GM19239 (cell line): ENCODE measurements around the gene KRT80.

Experiments used
- DNase-seq: peaks from one replicate; pipeline ENCODE4 v3.0.0; 2011; ENCODE audit warnings: low spot score; ENCODE audit not compliant: insufficient read length
- FAIRE-seq: peaks from 2 replicates; lab custom pipeline; 2011; peaks lifted over from hg19 to GRCh38; lab: Jason Lieb, UNC

KRT80 gene

DNA sequence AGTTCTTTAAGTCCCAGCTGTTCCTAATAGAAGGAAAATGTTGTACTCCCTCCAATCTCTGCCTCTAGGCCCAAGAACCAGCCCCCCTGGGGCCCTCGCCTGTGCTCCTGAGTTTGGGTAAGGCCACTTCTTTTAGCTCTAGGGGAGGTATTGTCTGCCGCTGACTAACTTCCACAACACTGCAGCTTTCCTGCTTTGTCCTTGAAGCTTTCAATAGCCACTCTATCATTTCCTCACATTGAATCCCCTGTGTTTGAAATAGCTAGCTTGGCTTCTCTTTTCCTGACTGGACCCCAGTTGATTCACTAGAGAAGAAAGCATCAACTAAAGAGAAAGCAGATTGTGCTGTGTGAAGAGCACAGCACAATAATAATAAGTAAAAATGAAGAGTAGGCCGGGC, 28.8 kb downstream of the KRT80 start:
- FAIRE-seq (no peak), DNase-seq (no peak)

DNA sequence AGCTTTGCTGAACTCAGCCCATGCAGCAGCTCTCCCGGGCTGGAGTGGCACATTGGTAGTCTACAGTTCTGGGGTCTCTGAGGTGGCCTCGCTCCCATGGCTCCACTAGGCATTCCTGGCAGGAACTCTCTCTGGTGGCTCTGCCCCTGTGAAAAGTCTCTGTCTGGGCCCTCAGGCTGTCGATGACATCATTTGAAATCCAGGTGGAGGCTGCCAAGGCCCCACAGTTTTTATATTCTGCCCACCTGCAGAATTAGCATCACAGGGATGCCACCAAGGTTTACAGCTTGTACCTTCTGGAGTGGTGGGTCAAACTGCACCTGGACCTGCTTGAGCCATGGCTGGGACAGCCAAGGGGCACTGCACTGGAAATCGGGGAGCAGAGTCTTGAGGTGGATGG, 31.6 kb downstream of the KRT80 start:
- no peak for FAIRE-seq

DNA sequence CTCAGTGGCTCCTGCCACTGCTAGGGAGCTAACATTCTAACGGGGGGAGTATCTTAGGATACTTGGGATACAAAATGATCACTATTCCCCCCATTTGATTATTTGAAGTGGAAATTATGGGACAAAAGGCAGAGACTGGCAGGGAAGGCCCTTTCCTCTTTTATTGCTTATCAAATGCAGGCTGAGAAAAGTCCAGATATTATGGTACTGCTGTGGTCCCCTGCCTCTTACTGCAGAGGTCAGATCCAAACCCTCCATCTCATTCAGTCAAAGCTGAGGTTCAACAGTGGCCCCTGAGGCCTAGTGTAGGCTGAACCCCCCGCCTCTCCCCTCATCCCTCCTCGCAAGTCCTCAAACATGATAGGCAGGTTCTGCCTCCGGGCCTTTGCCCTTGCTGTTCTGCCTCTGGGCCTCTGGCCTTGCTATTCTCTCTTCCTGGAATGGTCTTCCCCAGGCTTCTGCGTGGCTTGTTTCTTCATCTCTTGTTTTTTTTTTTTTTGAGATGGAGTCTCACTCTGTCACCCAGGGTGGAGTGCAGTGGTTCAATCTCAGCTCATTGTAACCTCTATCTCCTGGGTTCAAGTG, 34.2 kb downstream of the KRT80 start:
- FAIRE-seq: no peak
- DNase-seq: no peak

More for the DNA sequence above, 31.6 kb downstream of the KRT80 start:
- DNase-seq: no peak

DNA sequence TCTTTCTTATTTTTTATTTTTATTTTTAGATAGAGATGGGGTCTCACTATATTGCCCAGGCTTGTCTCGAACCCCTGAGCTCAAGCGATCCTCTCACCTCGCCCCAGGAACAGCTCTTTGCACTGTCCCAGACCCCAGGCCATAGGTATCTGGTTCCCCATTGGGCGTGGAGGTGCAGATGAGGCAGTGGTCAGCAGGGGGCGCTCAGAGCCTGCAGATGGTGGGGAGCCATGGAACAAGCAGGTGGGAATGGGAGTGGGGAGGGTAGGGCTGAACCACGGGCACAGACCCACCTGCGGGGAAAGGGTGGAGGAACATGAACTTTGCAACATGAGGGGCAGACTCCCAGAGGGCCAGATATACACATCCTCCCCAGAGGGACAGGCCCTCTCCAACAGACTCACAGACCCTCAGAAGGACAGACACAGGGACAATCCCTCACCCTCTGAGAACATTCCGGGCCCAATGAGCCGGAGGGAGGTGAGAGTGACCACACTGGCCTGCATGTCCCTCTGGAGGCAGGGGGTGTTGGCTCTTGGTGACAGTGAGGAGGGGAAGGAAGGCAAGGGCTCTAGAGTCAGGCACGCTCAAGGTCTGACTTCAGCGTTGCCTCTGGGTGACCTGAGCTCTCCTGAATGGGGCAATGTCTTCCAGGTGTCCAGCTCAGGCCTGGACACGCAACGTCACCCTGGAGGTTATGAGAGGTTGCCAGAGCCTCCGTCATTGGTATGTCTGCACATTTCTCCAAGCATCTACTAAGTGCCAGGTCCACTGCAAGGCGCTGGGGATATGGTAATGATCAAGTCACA, 34.9 kb downstream of the KRT80 start:
- DNase-seq: peak; percentile 73
- FAIRE-seq: peak; percentile 40

DNA sequence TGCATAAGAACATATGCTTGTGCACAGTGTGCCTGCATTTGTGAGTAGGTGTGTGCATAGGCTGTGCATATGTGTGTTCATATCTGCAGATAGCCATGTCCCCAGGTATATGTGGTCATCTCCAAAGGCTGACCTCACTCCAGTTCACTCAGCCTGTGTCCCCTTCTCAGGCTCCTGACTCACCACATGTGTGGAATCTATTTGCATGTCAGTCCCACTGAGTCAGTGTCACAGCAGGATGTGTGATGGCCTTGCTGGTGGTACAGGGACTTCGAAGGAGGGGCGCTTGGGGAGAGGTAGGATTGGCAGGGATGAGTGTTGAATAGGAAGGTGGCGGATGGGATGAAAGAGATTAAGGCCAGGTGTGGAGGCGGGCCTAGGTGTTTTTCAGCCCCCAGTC, 35.5 kb downstream of the KRT80 start:
- no peak for FAIRE-seq
- DNase-seq: no peak

DNA sequence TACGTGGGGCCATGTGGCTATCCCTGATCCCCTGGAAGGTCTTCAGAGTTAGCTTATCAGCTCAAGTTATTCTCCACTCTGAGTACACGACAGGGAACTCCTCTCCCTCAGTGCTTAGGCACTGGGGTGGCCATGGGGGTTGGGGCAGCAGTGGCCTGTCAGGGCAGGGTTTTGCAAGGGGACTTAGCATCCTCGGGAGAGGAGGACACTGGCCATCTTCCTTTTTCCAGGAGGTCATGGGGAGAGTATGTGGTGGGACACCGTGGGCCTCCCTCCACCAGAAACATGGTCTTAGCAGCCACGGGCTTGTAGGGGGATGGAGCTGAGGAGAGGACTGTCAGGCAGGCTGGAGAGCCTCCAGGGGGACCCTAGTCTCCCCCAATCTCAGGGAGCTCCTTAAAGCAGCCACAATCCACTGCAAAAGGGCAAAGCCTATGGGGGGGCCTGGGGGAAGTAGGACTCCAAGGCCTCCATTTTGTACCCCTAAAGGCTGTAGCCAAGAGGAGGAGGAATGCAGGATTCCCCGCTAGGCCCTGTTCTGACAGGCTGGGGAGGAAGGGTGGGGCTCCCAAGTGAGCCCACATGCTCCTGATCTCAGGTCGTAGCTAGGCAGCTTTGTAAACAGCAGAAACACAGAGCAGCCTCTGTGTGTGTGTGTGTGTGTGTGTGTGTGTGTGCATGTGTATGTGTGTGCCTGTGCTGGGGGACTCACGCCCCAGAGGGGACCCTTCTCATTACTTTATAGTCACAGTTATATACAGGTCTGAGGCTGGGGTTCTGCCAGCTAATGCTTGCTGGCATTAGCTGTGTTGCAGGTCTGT, 36.6 kb downstream of the KRT80 start:
- DNase-seq (no peak), FAIRE-seq (no peak)

DNA sequence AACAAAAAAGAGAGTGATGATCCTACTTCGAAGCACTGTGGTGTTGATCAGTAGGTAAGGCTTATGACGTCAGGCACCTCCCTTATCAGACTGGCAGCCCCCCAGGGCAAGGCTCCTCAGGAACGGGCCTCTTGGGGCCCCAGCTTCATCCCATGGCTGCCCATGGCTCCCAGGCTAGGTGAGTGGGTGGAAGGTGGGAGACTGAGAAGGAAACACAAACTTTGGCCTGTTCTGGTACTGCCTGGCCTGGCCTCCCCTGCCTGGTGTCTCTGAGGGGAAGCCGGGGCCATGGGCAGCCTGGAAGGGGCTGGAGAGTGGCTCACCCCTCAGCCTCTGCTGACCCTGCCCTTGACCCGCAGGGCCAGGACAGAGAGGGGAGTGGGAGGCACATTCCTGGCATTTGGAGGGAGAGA, 38.9 kb downstream of the KRT80 start:
- FAIRE-seq: no peak

DNA sequence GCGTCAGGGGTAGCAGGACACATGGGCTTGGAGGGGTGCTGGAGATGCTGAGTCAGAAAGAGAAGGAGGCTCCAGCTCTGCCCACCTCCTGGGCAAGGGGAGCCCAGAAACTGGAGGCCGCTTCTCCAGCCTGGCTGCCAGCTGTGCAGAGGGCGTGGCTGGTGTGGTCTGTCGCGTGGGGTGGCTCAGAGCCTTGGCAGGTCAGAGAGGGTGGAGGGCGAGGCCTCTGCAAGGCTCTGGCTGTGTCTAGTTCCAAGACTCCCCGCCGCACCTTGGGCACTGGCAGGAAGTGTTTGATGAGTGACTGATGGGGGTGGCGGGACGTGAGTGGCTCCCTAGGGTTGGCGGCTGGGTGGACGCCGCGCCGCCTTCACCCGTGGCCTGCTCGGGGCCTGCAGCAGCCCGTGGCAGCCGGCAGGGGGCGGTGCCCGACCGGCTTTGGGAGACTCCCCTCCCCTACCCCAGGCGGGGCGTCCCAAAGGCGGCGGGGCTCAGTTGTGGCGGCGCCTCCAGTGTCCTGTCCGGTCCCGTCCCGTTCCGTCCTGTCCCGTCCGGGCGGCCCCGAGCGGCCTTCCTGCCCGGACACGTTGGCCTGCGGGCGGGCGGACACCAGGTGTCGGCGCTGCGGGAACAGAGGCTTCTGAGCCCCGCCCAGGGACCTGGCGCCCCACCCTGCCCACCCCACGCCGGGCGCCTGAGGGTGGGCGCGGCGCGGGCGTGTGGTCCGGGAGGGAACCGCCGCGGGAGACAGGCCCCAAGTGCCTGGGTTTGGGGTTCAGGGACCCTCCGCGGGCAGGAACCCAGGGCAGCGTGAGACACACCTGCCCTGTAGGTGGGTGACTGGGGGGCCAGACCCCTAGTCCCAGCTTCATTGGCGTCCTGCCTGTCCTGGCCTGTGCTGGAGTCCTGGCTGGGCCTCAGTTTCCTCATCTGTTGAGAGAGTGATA, 39.7 kb downstream of the KRT80 start:
- no peak for FAIRE-seq

More for the DNA sequence above, 38.9 kb downstream of the KRT80 start:
- DNase-seq: no peak

DNA sequence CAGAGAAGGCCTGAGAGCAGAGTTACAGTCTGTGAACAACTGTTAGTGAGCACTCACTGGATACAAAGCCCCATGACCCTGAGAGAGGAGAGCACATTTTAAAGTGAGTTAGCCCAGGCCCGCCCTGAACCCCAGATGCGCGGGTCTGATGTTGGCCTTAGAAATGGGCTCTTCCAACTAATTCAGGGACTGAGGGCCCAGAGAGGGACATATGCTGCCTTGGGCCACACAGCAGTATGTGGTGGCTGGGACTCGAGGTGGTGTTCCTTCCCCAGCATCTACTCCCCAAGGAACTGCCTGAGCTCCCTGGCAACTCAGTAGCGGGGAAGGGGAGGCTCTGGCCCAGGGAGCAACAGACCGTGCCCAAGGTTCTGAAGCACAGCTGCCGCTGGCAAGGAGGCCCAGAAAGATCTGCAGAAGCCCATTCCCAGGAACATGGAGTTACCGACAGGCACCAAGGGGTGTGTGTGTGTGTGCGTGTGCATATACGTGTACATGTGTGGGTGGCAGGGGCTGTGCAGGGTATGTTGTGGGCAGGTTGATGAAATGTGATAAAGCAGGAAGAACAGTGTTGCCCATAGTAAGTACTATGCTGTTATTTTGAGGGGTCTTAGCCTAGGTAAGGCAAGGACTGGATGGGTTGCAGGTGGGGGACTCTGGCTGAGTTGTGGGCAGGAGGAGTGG, 40.5 kb downstream of the KRT80 start:
- no peak for FAIRE-seq
- DNase-seq: no peak

More for the DNA sequence above, 39.7 kb downstream of the KRT80 start:
- DNase-seq: peak; percentile 73

DNA sequence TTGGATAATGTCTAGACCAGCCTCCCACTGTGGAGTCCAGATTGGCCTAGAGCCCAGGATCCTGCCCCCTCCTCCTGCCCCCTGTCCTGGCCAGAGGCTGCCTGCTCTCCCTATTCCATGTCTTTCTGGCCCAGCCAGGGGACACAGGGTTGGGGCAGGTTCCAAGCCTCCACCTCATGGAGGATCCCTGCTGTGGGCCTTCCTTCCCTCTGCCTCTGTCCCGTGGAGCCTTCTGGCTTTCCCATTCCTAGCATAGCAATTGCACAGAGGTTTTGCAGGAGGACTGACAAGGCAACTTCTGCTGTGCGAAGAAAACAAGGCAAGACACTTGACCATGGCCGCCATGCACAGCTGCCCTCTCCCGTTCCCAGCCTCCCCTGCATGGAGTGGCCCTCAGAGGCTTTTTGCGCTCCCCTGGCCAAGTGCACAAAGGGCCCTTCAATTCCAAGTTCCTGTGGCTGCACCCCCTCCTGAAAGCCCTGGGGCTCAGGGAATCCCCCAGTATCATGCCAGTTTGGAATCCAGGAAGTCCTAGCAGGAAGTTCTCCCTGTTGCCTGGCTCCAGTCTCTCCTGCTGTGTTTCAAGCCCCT, 42.1 kb downstream of the KRT80 start:
- FAIRE-seq: no peak
- no peak for DNase-seq

DNA sequence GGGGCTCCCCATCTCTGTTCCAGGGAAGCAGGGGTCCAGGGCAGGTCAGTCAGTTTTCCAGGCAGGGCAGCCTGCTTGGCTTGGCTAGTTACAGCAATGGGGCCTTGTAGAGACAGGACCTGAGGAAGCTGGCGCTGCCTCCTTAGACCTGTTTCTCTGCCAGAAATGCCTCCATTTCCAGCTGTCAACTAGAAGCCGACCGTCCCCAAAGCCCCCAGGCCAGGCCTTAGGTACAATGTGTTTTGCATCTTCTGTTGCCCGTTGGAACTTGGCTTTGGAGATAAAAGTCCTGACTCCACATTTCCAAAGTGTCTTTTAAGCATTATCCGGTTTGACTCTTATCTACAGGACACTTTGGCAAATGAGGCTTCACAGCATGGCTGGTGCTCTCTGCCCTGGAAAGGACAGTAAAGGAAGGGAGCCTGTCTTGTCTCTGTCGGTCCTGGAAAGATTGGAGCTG, 42.6 kb downstream of the KRT80 start:
- FAIRE-seq (no peak), DNase-seq (no peak)

DNA sequence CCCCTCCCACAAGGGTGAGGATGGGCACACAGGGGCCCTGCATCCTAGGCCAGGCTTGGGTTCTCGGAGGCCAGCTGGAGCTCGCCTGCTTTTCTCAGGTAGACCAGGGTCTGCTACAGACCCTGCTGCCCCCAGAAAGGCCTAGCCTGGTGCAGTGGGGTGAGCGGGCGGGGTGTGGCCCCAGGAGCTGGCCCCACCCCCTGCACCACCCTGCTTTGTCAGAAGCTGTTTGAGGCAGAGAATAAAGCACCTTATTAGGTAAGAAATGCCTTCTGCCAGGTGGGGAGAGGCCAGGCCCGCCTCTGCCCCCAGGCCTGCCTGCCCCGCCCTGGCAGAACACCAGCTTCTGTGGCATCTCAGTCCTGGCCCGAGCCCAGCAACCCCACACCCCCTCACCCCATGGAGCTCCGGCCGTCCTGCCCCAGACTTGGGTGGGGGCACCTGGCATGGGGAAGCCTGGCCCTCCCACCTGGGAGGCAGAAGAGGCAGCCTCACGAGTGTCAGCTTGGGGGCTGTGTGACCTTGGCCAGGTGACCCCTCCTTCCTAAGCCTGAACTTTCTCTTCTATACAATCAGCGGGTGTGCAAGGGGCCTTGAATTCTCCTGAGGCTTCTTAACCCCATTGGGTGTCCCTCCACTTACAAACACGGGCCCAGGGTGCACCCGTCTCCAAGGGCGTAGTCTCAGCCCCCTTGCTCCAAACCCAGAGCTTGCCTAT, 43.2 kb downstream of the KRT80 start:
- DNase-seq: no peak
- FAIRE-seq: no peak

DNA sequence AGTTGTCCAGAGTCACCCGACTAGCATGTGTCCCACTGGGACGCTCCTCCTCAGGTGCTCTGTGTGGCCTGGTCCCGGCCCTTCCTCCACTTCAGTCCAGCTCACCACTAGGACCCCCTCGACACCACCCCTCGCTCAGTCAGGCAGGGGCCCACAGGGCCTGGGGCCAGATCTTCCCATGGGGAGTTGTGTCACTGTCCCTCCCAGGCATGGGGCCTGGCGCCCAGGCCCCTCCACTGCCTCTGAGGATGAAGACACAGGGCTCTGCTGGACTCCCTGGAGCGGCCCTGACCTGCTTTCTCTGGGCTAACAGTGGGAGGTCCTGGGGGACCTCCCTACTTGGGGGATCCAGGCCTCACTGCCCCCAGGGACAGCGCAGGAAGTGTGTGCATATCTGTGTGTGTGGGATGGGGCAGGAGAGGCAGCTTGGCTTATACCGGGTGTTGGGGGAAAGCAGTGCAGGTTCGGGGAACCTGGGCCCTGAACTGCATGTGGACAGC, 43.8 kb downstream of the KRT80 start:
- FAIRE-seq (no peak), DNase-seq (no peak)

DNA sequence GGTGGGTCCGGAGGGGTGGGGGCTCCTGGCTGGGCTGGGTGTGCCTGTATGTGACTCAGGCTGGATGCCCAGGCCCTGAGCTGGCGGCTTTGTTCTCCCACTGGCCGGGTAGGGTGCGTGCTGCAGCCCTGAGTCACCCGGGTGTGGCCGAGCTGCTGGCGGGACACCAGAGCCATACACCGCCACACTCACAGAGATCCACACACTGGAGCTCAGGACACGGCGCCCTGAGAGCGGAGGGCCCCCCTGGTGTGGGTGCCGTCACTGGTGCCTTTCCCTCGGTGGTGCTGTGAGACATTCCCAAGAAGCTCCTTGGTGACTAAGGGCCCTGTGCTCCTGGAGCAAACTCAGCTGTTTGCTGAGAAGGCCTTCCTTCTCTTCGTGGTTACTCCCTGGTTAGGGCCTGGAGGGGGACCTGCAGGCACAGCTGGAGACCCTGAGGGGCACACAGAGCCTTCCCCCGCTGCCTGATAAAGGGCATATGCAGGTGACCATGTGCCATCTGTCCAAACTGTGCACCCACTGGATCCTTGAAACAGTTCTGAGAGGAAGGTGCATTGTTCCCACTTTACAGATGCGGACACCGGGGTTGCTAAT, 44.3 kb downstream of the KRT80 start:
- FAIRE-seq (no peak), DNase-seq (no peak)

DNA sequence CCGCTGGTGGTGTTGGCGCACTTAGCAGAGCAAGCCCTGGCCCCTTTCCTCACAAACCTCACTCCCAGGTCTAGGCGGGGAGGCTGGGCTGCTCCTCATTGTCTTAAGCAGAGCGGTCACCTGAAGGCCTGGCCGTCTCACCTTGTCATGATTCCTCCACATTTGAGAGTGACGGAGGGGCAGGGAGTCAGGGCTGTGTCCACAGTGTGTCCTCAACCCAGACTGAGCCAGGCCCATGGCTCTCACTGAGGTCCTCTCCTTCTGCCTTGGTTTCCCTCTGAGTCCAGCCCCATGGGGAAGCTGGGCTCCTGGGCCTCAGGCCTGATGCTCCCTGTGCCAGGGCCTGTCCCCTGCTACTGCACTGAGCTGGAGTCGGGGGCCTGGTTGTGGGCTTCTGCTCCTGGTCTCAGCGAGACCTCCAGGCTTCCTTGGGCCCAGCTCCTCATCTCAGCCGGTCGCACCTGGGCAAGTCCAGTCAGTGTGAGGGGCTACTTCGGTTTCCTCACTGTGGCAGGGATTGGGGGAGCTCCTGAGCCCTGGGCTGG, 44.9 kb downstream of the KRT80 start:
- FAIRE-seq: no peak
- DNase-seq: no peak

DNA sequence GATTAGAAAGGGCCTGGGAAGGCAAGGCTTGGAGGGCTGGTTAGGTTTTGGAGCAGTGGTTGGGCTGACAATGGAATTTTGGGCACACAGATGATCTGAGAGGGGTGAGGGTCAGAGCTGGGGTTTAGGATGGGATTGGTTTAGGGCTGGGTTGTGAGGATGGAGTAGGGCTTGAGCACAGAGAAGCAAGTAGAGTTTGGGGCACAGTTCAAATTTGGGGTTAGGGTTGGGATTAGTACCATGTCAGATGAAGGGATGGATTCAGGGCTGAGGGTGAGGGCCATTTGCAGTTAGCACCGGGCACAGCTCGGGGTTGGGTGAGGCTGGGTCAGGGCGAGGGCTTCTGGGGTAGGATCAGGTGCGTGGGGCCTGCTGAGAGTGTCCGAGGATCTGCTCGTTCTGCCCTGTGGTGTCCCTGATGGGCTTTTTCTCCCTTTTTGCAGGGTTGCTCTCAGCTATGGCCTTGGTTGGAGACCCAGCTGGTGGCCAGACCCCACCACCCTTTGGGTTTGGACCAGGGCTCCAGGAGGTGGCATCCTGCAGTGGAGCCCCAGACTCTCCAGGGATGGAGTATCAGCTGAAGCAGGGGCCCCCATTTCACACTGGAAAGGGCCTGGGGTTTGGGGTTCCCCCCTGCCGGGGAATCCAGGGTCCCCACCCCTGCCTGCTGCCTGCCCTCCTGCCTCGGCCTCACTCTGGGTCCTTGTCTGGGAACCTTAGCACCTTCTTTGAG, 45.6 kb downstream of the KRT80 start:
- FAIRE-seq: no peak
- no peak for DNase-seq
